Activated CD4-positive, alpha-beta T cell treated with anti-CD3 and anti-CD28 coated beads for 36 hours (primary cell): ENCODE results near the gene GOLGA8O. TPM values are rescaled to one million over a fixed set of nuclear protein-coding genes. Genes with fewer than 3 reads are reported as not detected.
"Not testable (repeated sequence)": the region's sequence is repeated elsewhere in the genome, so short reads cannot be mapped to it uniquely, and the experiment has no call there.

Experiments used
- ATAC-seq: fragments of 200-7000 bp; cut with Tn5 transposase; one replicate; pipeline ENCODE4 v1.10.0; 2021; ENCODE audit warnings: mild to moderate bottlenecking, moderate library complexity
- CTCF ChIA-PET: fragments of 350-600 bp; sonication (Branson Sonifier 250); formaldehyde crosslinking; loops from one replicate; lab custom pipeline; 2021; ENCODE audit warnings: antibody characterized with exemption; lab: Charles Lee
- POLR2A ChIA-PET: fragments of 350-600 bp; sonication (Branson Sonifier 250); formaldehyde crosslinking; loops from one replicate; lab custom pipeline; 2021; ENCODE audit warnings: antibody characterized with exemption, inconsistent platforms; lab: Charles Lee
- DNase-seq: peaks from one replicate; pipeline ENCODE4 v3.0.0-alpha.2; 2020
- H3K27ac Mint-ChIP-seq: one replicate; pipeline ENCODE4 v1.8.0; 2021; ENCODE audit warnings: mixed read lengths
- H3K27me3 Mint-ChIP-seq: one replicate; pipeline ENCODE4 v1.8.0; 2021; ENCODE audit warnings: mixed read lengths
- H3K36me3 Mint-ChIP-seq: one replicate; pipeline ENCODE4 v1.8.0; 2021; ENCODE audit warnings: low read depth, mixed read lengths
- H3K4me1 Mint-ChIP-seq: one replicate; pipeline ENCODE4 v1.8.0; 2021; ENCODE audit warnings: mixed read lengths
- H3K4me3 Mint-ChIP-seq: one replicate; pipeline ENCODE4 v1.8.0; 2021; ENCODE audit warnings: mild to moderate bottlenecking, moderate library complexity, mixed read lengths
- H3K9me3 Mint-ChIP-seq: one replicate; pipeline ENCODE4 v1.8.0; 2021; ENCODE audit warnings: low read depth, mixed read lengths
- intact Hi-C, 2 experiments: fragments of 100-400 bp; cut with DNase I in 1 of 2; cut with micrococcal nuclease in 1 of 2; formaldehyde crosslinking; loops; one replicate each; pipeline versions ENCODE4 v1.14.2 to v1.15.1; 2022 to 2024; cut with DNase I, micrococcal nuclease
- total RNA-seq, 2 experiments: library from RNA; stranded (reverse); gene quantifications; one replicate each; pipeline ENCODE4 v1.2.3, GENCODE V29; 2021

GOLGA8O gene
- total RNA-seq, 2 experiments from 2014 or later, result 1.0 to 1.3 TPM

GRCh38 chr15:32407903-32408302, 47.5 kb downstream of the GOLGA8O start:
- POLR2A ChIA-PET, H3K27me3 Mint-ChIP-seq, H3K4me3 Mint-ChIP-seq, H3K4me1 Mint-ChIP-seq, H3K27ac Mint-ChIP-seq, intact Hi-C loops, H3K9me3 Mint-ChIP-seq, DNase-seq, ATAC-seq, H3K36me3 Mint-ChIP-seq, CTCF ChIA-PET: not testable (repeated sequence)

GRCh38 chr15:32403192-32403591, 52.2 kb downstream of the GOLGA8O start, which contains the start of gene GOLGA8K:
Gene GOLGA8K (minus strand): TSS chr15:32403292. CDS start chr15:32403194, 98 bp downstream.
- DNase-seq, intact Hi-C loops, H3K36me3 Mint-ChIP-seq, ATAC-seq, CTCF ChIA-PET, H3K27ac Mint-ChIP-seq, H3K9me3 Mint-ChIP-seq, H3K4me1 Mint-ChIP-seq, H3K4me3 Mint-ChIP-seq, H3K27me3 Mint-ChIP-seq, POLR2A ChIA-PET: not testable (repeated sequence)

- not testable (repeated sequence) for H3K27me3 Mint-ChIP-seq
Observed at GRCh38 chr15:32396522-32396921, 58.9 kb downstream of the GOLGA8O start.

More at GRCh38 chr15:32396522-32396921, 58.9 kb downstream of the GOLGA8O start:
- intact Hi-C loops, H3K4me3 Mint-ChIP-seq, POLR2A ChIA-PET, H3K27ac Mint-ChIP-seq, CTCF ChIA-PET, H3K9me3 Mint-ChIP-seq, H3K4me1 Mint-ChIP-seq, ATAC-seq, DNase-seq, H3K36me3 Mint-ChIP-seq: not testable (repeated sequence)

Other genes starting within 250 kb of the GOLGA8O start
- under 1 TPM; 0.25 to 0.63 TPM for gene GOLGA8K, start 52.3 kb downstream of the GOLGA8O start, total RNA-seq
- gene GOLGA8N, start 137.8 kb upstream of the GOLGA8O start, total RNA-seq, result 1 to 10 TPM; 2.2 to 2.4 TPM
- 100 to 1,000 TPM; 111 to 155 TPM for gene ARHGAP11A, start 159.9 kb upstream of the GOLGA8O start, total RNA-seq
- 1 to 10 TPM in 1 of 2 experiments, under 1 TPM in 1; 0.91 to 1.2 TPM for gene SCG5, start 186.1 kb upstream of the GOLGA8O start, total RNA-seq